Measurements from ENCODE around the gene CCDC177. TPM values are rescaled to one million over a fixed set of nuclear protein-coding genes. Genes with fewer than 3 reads are reported as not detected.

The CCDC177 gene
- total RNA-seq: not detected
- under 1 TPM in 1 of 2 donors, not detected in 1; 0.03 TPM for polyA plus RNA-seq
- long read RNA-seq, donor 1: 0 reads
- long read RNA-seq, donor 2: 0 reads
- long read RNA-seq, donor 3: 0 reads

DNA sequence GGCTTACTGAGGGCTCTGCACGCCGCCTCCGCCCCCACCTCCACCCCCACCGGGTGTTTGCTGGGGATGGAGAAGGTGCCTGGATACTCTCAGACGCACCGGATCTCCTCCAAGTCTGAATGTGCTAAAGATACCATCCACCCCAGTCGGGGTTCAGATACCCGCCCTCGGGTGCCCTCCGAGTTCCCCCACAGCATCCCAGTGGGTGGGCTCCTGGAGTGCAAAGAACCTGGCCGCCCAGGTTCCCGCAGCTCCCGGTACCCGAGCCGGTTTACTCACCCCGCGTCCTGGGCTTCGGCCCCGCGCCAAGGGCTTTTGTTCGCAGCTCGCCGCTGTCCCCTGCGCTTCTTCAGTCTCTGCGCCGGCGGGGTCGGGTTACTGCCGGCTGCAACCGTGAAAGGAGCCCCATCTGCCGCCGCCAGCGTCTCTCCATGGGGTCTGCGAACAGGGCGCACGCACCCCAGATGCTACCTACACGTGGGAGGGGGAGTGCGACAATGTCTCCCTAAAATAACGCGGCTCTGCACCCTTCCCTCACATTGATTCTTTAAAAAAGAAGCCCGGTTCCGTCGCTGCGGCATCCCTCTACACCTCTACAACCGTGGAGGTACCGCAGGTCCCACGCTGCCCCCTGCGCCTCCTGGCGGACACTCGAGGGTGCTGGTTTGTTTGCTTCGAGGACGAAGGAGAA lies at the start of gene CCDC177:
Gene CCDC177 (minus strand): TSS at position 609 of the 691 bp plus-strand sequence. CDS start 1,249 bp downstream, outside the sequence.
- TF ChIP-seq, protein P1, sequence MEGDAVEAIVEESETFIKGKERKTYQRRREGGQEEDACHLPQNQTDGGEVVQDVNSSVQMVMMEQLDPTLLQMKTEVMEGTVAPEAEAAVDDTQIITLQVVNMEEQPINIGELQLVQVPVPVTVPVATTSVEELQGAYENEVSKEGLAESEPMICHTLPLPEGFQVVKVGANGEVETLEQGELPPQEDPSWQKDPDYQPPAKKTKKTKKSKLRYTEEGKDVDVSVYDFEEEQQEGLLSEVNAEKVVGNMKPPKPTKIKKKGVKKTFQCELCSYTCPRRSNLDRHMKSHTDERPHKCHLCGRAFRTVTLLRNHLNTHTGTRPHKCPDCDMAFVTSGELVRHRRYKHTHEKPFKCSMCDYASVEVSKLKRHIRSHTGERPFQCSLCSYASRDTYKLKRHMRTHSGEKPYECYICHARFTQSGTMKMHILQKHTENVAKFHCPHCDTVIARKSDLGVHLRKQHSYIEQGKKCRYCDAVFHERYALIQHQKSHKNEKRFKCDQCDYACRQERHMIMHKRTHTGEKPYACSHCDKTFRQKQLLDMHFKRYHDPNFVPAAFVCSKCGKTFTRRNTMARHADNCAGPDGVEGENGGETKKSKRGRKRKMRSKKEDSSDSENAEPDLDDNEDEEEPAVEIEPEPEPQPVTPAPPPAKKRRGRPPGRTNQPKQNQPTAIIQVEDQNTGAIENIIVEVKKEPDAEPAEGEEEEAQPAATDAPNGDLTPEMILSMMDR (IDR thresholded peaks at IDR 0.05): peak; percentile 46 to 87 (median 79)
- H3K9me3 ChIP-seq: peaks cover 0 to 2% (median 0%) of the 10 kb centered on the region in 11 donors
- peak in 1 of 2 donors; percentile 53 for DNase-seq
- H3K4me3 ChIP-seq: peak within 1 kb of the TSS in 8 of 10 donors; percentile 6 to 61 (median 33)
- peak in 5 of 8 donors; percentile 55 to 77 (median 62) for ATAC-seq
- peaks cover 12 to 38% (median 33%) of the 10 kb centered on the region in 9 donors for H3K4me1 ChIP-seq
- WGBS, 2 donors: 1% methylated on average over 51 to 52 of the region's 52 CpGs
- no peaks in the 10 kb centered on the region for H3K36me3 ChIP-seq
- intact Hi-C loops (cut with DNase I): loop anchor here in 3 of 10 donors (5.0 kb wide), 2 partner anchors 42 to 332 kb away; no protein-coding TSS in a partner anchor
- peaks cover 33 to 97% (median 85%) of the 10 kb centered on the region in 7 donors for H3K27me3 ChIP-seq
- no peak within 1 kb of the TSS for H3K27ac ChIP-seq

DNA sequence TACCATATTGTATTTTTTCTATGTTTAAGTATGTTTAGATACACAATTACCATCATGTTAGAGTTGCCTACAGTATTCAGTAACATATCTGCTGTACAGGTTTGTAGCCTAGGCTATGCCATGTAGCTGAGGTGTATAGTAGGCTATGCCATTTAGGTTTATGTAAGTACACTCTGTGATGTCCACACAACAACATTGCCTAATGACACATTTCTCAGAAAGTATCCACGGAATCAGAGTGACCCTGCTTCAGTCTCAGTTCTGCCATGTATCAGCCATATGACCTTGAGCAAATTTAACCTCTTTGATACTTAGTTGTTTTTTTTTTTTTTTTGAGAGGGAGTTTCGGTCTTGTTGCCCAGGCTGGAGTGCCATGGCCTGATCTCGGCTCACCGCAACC lies 49.5 kb upstream of the CCDC177 start:
- ATAC-seq: no peak

DNA sequence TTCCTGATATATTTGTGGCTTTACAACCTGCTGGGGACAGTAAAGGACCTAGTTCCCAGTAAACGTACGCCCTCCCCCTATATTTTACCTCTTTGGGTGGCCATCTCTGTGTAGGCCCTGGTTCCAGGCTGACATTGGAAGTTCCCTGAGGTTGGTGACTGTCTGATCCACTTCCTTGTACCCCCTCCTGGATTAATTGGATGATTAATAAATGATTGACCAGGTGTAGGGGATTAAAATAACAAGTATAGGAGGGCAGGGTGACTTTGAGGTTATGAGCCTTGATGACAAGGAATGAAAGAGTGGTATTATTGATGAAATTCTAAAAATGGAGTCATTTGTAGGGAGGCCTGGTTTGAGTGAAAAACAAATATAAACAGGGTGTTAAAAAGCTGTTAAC lies 46.3 kb upstream of the CCDC177 start:
- 90 to 91% methylated on average over 2 of the region's 2 CpGs for WGBS, 2 donors
- Histone ChIP-seq H3K4me3 (no peak overlapping the region), H3K4me1 (peaks cover 26 to 100% (median 97%) of the 10 kb centered on the region in 9 donors), H3K27me3 (no peaks in the 10 kb centered on the region), H3K36me3 (no peaks in the 10 kb centered on the region), H3K9me3 (no peaks in the 10 kb centered on the region), H3K27ac (peak overlapping the region in 2 of 10 donors; percentile 58 to 98)
- TF ChIP-seq, protein P1 (IDR thresholded peaks at IDR 0.05): no peak
- ATAC-seq: no peak
- intact Hi-C loops (cut with DNase I): no loop called here
- DNase-seq: no peak

More for the DNA sequence above, 49.5 kb upstream of the CCDC177 start:
- no peaks in the 10 kb centered on the region for H3K27me3 ChIP-seq
- peaks cover 14 to 100% (median 97%) of the 10 kb centered on the region in 9 donors for H3K4me1 ChIP-seq
- WGBS, 2 donors: 86 to 90% methylated on average over 4 of the region's 4 CpGs
- intact Hi-C loops (cut with DNase I): no loop called here
- peak overlapping the region in 2 of 10 donors; percentile 49 to 72 for H3K27ac ChIP-seq
- H3K36me3 ChIP-seq: no peaks in the 10 kb centered on the region
- TF ChIP-seq, protein P1 (IDR thresholded peaks at IDR 0.05): no peak
- no peaks in the 10 kb centered on the region for H3K9me3 ChIP-seq
- no peak overlapping the region for H3K4me3 ChIP-seq
- no peak for DNase-seq

DNA sequence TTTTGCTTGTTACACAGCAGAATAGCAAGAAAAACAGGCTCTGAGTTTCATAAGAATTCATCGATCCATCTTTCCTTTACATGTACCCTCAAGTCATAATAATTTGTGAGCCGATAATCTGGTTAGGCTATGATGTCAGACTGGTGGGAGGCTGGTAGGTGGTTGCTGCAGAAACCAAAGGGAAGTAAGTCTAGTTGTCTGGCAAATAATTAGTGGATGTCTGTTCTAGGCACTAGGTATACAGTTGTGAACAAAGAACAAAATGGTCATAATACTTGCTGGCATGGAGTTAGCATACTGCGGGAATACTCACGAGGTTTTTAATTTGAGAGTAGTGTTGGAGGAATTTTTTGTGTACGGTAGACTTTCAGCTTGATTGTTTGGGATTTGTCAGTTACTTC lies 45.5 kb upstream of the CCDC177 start:
- ATAC-seq (no peak), DNase-seq (no peak)
- WGBS, 2 donors: 74 to 80% methylated on average over 5 of the region's 5 CpGs
- Histone ChIP-seq H3K9me3 (no peaks in the 10 kb centered on the region), H3K27me3 (no peaks in the 10 kb centered on the region), H3K4me3 (no peak overlapping the region), H3K4me1 (peaks cover 24 to 100% (median 97%) of the 10 kb centered on the region in 9 donors), H3K36me3 (no peaks in the 10 kb centered on the region), H3K27ac (peak overlapping the region in 2 of 10 donors; percentile 58 to 98)
- intact Hi-C loops (cut with DNase I): no loop called here
- TF ChIP-seq, protein P1 (IDR thresholded peaks at IDR 0.05): no peak
